ENCODE results near the gene ISYNA1. TPM values are rescaled to one million over a fixed set of nuclear protein-coding genes. Genes with fewer than 3 reads are reported as not detected.

Gene ISYNA1
- total and polyA plus RNA-seq, 2 of the 4 experiments (the other 2 are of a cell fraction) = 3.4 to 24.7 TPM

DNA sequence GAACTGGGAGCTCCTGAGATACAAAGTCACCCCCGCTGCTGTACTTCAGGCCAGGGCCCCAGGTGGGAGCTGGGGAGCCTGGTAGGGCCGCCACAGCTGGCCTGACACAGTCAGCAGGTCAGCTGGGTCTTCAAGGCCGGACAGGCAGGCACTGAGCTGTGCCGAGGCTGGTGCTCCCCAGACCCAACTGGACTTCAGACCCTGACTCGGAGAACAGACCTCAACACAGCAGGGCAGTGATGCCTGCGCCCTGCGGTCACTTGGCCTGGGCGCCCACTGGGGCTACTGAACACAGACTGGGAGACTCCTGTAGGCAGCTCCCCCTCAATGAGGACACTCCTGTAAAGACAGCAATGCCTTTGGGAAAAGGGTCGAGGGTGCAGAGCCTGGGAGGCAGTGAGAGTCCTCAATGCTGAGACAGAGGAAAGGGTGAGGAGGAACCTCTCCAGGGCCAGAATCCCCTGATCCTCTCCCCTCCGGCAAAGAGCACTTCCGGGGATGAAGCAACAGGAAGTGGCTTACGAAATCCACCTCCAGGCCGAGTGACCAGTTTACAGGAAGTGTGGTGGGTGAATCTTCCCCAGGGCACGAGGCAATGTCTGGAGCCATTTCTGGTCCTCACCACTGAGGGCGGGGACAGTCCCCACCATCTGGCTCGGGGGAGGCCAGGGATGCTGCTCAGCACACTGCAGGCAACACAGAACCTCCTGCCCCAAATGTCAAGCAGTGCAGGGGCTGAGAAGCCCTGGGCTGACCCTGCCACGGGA lies 40.8 kb upstream of the ISYNA1 start (continued):
- no peak for TF ChIP-seq NFE2L2 (IDR thresholded peaks at IDR 0.05; ENCODE audit: low read depth, low read length)
- TF ChIP-seq CHD1 (IDR thresholded peaks at IDR 0.05; ENCODE audit: low read depth, low read length) = no peak

DNA sequence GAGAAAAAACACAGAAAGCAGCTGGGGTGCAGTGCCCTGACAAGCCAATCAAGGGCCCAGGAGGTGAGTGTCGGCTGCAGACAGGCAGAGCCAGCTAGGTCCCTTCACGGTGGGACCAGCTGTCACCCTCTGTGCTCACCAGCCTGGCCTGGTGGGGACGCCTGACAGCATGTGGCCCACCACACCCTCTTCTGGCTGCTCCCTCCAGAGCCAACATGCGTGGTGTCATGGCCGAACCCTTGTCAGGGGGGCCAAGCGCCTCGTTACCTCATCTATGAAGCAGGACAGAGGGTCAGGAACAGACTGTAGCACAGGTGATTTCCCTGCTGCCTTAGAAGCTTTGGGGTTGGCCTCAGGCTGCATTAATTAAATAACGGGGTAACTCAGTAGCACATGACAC lies 40.0 kb upstream of the ISYNA1 start:
- Histone ChIP-seq H4K91ac (ENCODE audit: insufficient read depth, low read depth, low read length) (peak overlapping the region; percentile 98), H2BK5ac (ENCODE audit: low read depth, low read length, poor library complexity, severe bottlenecking) (peak overlapping the region; percentile 85), H2BK20ac (ENCODE audit: low read depth, low read length) (peak overlapping the region; percentile 91; the same call in 1 of the 2 replicates), H3K23ac (ENCODE audit: low read depth, low read length) (no peak overlapping the region), H2AFZ (replicated peaks; ENCODE audit: low read length, poor library complexity) (no peak overlapping the region), H2BK120ac (ENCODE audit: low read depth, low read length) (peak overlapping the region; percentile 88), H3K9me1 (ENCODE audit: insufficient read depth, low read length) (peaks cover 51% of the 10 kb centered on the region), H3K79me1 (ENCODE audit: low read depth in 1 of 2, low read length in 2 of 2) (peaks cover 37 to 98% of the 10 kb centered on the region in 2 experiments), H4K8ac (ENCODE audit: low read depth in 2 of 2, low read length in 2 of 2) (peak overlapping the region; percentile 67 to 91; a peak in 2 of 4 replicates), H2BK15ac (ENCODE audit: low read depth, low read length) (peak overlapping the region; percentile 79; the same call in 1 of the 3 replicates), H3K36me3 (ENCODE audit: control insufficient read depth, insufficient read depth, low read length) (peaks cover 3% of the 10 kb centered on the region; the same call in 1 of the 2 replicates), H3K27me3 (ENCODE audit: control insufficient read depth, insufficient read depth, low read length) (no peaks in the 10 kb centered on the region), H4K20me1 (ENCODE audit: insufficient read depth, low read length) (peaks cover 61% of the 10 kb centered on the region), H3K56ac (ENCODE audit: extremely low read depth, insufficient read depth, low read length) (no peak overlapping the region), H3K4me3 (ENCODE audit: insufficient read depth, low read depth, low read length) (no peak overlapping the region), H3K14ac (replicated peaks; ENCODE audit: low read depth, low read length) (no peak overlapping the region), H3K4ac (ENCODE audit: low read depth, low read length) (peak overlapping the region; percentile 88; the same call in 1 of the 2 replicates), H3K27ac (ENCODE audit: insufficient read depth, low read length) (peak overlapping the region; percentile 90), H2AK9ac (replicated peaks; ENCODE audit: low read depth, low read length, poor library complexity) (no peak overlapping the region), H3K4me1 (ENCODE audit: control insufficient read depth, insufficient read depth, low read length) (peaks cover 39% of the 10 kb centered on the region), H2AK5ac (ENCODE audit: low read depth, low read length) (peak overlapping the region; percentile 97), H3K4me2 (ENCODE audit: low read depth, low read length) (no peak overlapping the region), H4K5ac (ENCODE audit: low read depth, low read length) (no peak overlapping the region), H3K9me3 (ENCODE audit: control insufficient read depth, insufficient read depth, low read length) (no peaks in the 10 kb centered on the region), H3K9ac (ENCODE audit: low read depth, low read length) (no peak overlapping the region), H3K18ac (ENCODE audit: low read depth, low read length) (no peak overlapping the region; the same call in 1 of the 2 replicates)
- in situ Hi-C loops (cut with MboI; ENCODE audit: low sequenced_read_pairs) = no loop called here
- intact Hi-C loops (cut with micrococcal nuclease) = no loop called here
- POLR2A ChIA-PET (ENCODE audit: unreplicated experiment) = no interaction called here
- no peak for ATAC-seq (ENCODE audit: low read depth)
- CTCF ChIA-PET = no interaction called here
- dilution Hi-C loops (cut with HindIII; ENCODE audit: low sequenced_read_pairs, unreplicated experiment) = no loop called here
- BruUV-seq (replicated peaks) = no TSS peak
- TF ChIP-seq MXI1 (IDR thresholded peaks at IDR 0.05; ENCODE audit: borderline replicate concordance, low read depth, low read length) = no peak
- no peak for DNase-seq
- 90% methylated on average over 5 of the region's 8 CpGs; no CpG with 5 or more reads in 1 of the 2 experiments for WGBS, 2 experiments (ENCODE audit: extremely low coverage in 2 of 2, insufficient read length in 1 of 2)
